ENCODE results near the gene RNASE7. TPM values are rescaled to one million over a fixed set of nuclear protein-coding genes. Genes with fewer than 3 reads are reported as not detected.
"Not testable (repeated sequence)": the region's sequence is repeated elsewhere in the genome, so short reads cannot be mapped to it uniquely, and the experiment has no call there.

RNASE7 gene
- total RNA-seq, 1 donor from 2014 or later = not detected

- no peaks in the 10 kb centered on the region for H3K9me3 Mint-ChIP-seq (ENCODE audit: unreplicated experiment)
- FAIRE-seq (no peak), DNase-seq (ENCODE audit: low read depth) (no peak)
- peaks cover 5% of the 10 kb centered on the region for H4K20me1 ChIP-seq (ENCODE audit: insufficient read depth, low read length)
- H3K4me2 ChIP-seq (ENCODE audit: low read length) = no peak overlapping the region
- no peak overlapping the region for H2AFZ ChIP-seq (ENCODE audit: low read depth, low read length)
- H3K27ac ChIP-seq (ENCODE audit: low read depth, low read length) = no peak overlapping the region
- H3K36me3 Mint-ChIP-seq (ENCODE audit: low read depth, unreplicated experiment) = peaks cover 12% of the 10 kb centered on the region
- H3K9me3 ChIP-seq (ENCODE audit: insufficient read depth, low read depth, low read length) = no peaks in the 10 kb centered on the region
- H3K79me2 ChIP-seq (ENCODE audit: insufficient read depth, low read length) = no peaks in the 10 kb centered on the region
- H3K4me3 ChIP-seq (ENCODE audit: insufficient read depth, low read depth, low read length) = no peak overlapping the region
- no peak overlapping the region for H3K27ac Mint-ChIP-seq (ENCODE audit: unreplicated experiment)
- peaks cover 17% of the 10 kb centered on the region for H3K36me3 ChIP-seq (ENCODE audit: insufficient read depth, low read length)
- peaks cover 14% of the 10 kb centered on the region for H3K4me1 Mint-ChIP-seq (ENCODE audit: low read depth, unreplicated experiment)
- no peaks in the 10 kb centered on the region for H3K27me3 ChIP-seq (ENCODE audit: insufficient read depth, low read length)
- no peaks in the 10 kb centered on the region for H3K27me3 Mint-ChIP-seq (ENCODE audit: low read depth, unreplicated experiment)
- peaks cover 7% of the 10 kb centered on the region for H3K4me1 ChIP-seq (ENCODE audit: insufficient read depth, low read length)
- TF ChIP-seq CTCF (IDR thresholded peaks at IDR 0.05; ENCODE audit: insufficient read depth, low read depth, low read length) = no peak
- no peak for TF ChIP-seq EZH2 (IDR thresholded peaks at IDR 0.05; ENCODE audit: insufficient read depth, low read length)
- no peak overlapping the region for H3K9ac ChIP-seq (ENCODE audit: low read length)
- H3K4me3 Mint-ChIP-seq (ENCODE audit: unreplicated experiment) = no peak overlapping the region
Measured at GRCh38 chr14:20999591-20999990, 42.6 kb upstream of the RNASE7 start.

GRCh38 chr14:21001218-21001617, 40.9 kb upstream of the RNASE7 start:
- Histone ChIP-seq H3K9me3 (ENCODE audit: insufficient read depth, low read depth, low read length) (no peaks in the 10 kb centered on the region), H3K27me3 (ENCODE audit: insufficient read depth, low read length) (no peaks in the 10 kb centered on the region), H3K4me1 (ENCODE audit: insufficient read depth, low read length) (peaks cover 7% of the 10 kb centered on the region), H3K36me3 (ENCODE audit: insufficient read depth, low read length) (peaks cover 5% of the 10 kb centered on the region), H3K27ac (ENCODE audit: low read depth, low read length) (no peak overlapping the region), H4K20me1 (ENCODE audit: insufficient read depth, low read length) (no peaks in the 10 kb centered on the region), H3K79me2 (ENCODE audit: insufficient read depth, low read length) (no peaks in the 10 kb centered on the region), H2AFZ (ENCODE audit: low read depth, low read length) (no peak overlapping the region), H3K4me2 (ENCODE audit: low read length) (no peak overlapping the region), H3K4me3 (ENCODE audit: insufficient read depth, low read depth, low read length) (no peak overlapping the region), H3K9ac (ENCODE audit: low read length) (no peak overlapping the region)
- H3K4me1 Mint-ChIP-seq (ENCODE audit: low read depth, unreplicated experiment) = peaks cover 14% of the 10 kb centered on the region
- H3K36me3 Mint-ChIP-seq (ENCODE audit: low read depth, unreplicated experiment) = peaks cover 2% of the 10 kb centered on the region
- no peaks in the 10 kb centered on the region for H3K9me3 Mint-ChIP-seq (ENCODE audit: unreplicated experiment)
- no peak for DNase-seq (ENCODE audit: low read depth)
- H3K27ac Mint-ChIP-seq (ENCODE audit: unreplicated experiment) = no peak overlapping the region
- FAIRE-seq = no peak
- TF ChIP-seq EZH2 (IDR thresholded peaks at IDR 0.05; ENCODE audit: insufficient read depth, low read length) = no peak
- no peak for TF ChIP-seq CTCF (IDR thresholded peaks at IDR 0.05; ENCODE audit: insufficient read depth, low read depth, low read length)
- H3K4me3 Mint-ChIP-seq (ENCODE audit: unreplicated experiment) = no peak overlapping the region
- no peaks in the 10 kb centered on the region for H3K27me3 Mint-ChIP-seq (ENCODE audit: low read depth, unreplicated experiment)

- H3K36me3 Mint-ChIP-seq (ENCODE audit: low read depth, unreplicated experiment) = peaks cover 2% of the 10 kb centered on the region
- no peaks in the 10 kb centered on the region for H3K27me3 Mint-ChIP-seq (ENCODE audit: low read depth, unreplicated experiment)
- Histone ChIP-seq H3K4me3 (ENCODE audit: insufficient read depth, low read depth, low read length) (no peak overlapping the region), H3K27me3 (ENCODE audit: insufficient read depth, low read length) (no peaks in the 10 kb centered on the region), H3K79me2 (ENCODE audit: insufficient read depth, low read length) (no peaks in the 10 kb centered on the region), H3K4me2 (ENCODE audit: low read length) (no peak overlapping the region), H4K20me1 (ENCODE audit: insufficient read depth, low read length) (no peaks in the 10 kb centered on the region), H2AFZ (ENCODE audit: low read depth, low read length) (peak overlapping the region; percentile 17), H3K27ac (ENCODE audit: low read depth, low read length) (no peak overlapping the region), H3K36me3 (ENCODE audit: insufficient read depth, low read length) (no peaks in the 10 kb centered on the region), H3K9me3 (ENCODE audit: insufficient read depth, low read depth, low read length) (no peaks in the 10 kb centered on the region), H3K9ac (ENCODE audit: low read length) (no peak overlapping the region), H3K4me1 (ENCODE audit: insufficient read depth, low read length) (peaks cover 4% of the 10 kb centered on the region)
- peaks cover 8% of the 10 kb centered on the region for H3K4me1 Mint-ChIP-seq (ENCODE audit: low read depth, unreplicated experiment)
- TF ChIP-seq CTCF (IDR thresholded peaks at IDR 0.05; ENCODE audit: insufficient read depth, low read depth, low read length) (no peak), EZH2 (IDR thresholded peaks at IDR 0.05; ENCODE audit: insufficient read depth, low read length) (no peak)
- no peaks in the 10 kb centered on the region for H3K9me3 Mint-ChIP-seq (ENCODE audit: unreplicated experiment)
- no peak overlapping the region for H3K27ac Mint-ChIP-seq (ENCODE audit: unreplicated experiment)
- DNase-seq (ENCODE audit: low read depth) = no peak
- FAIRE-seq = no peak
- H3K4me3 Mint-ChIP-seq (ENCODE audit: unreplicated experiment) = no peak overlapping the region
Measured at GRCh38 chr14:21003788-21004346, 38.3 kb upstream of the RNASE7 start.

GRCh38 chr14:21009721-21010120, 32.4 kb upstream of the RNASE7 start:
- not testable (repeated sequence) for H3K4me2 ChIP-seq (ENCODE audit: low read length); H3K79me2 ChIP-seq (ENCODE audit: insufficient read depth, low read length); H3K36me3 Mint-ChIP-seq (ENCODE audit: low read depth, unreplicated experiment); H3K9me3 ChIP-seq (ENCODE audit: insufficient read depth, low read depth, low read length); DNase-seq (ENCODE audit: low read depth); H3K36me3 ChIP-seq (ENCODE audit: insufficient read depth, low read length); H3K9me3 Mint-ChIP-seq (ENCODE audit: unreplicated experiment); H3K4me1 ChIP-seq (ENCODE audit: insufficient read depth, low read length); FAIRE-seq; H3K4me3 ChIP-seq (ENCODE audit: insufficient read depth, low read depth, low read length); H3K4me1 Mint-ChIP-seq (ENCODE audit: low read depth, unreplicated experiment); H2AFZ ChIP-seq (ENCODE audit: low read depth, low read length); H3K27ac ChIP-seq (ENCODE audit: low read depth, low read length); H3K4me3 Mint-ChIP-seq (ENCODE audit: unreplicated experiment); H3K9ac ChIP-seq (ENCODE audit: low read length); H3K27ac Mint-ChIP-seq (ENCODE audit: unreplicated experiment); H4K20me1 ChIP-seq (ENCODE audit: insufficient read depth, low read length)
- H3K27me3 Mint-ChIP-seq (ENCODE audit: low read depth, unreplicated experiment) = peaks cover 27% of the 10 kb centered on the region
- peaks cover 23% of the 10 kb centered on the region for H3K27me3 ChIP-seq (ENCODE audit: insufficient read depth, low read length)

Measured in astrocyte (in vitro differentiated cells and primary cell).